ENCODE data around the gene ZCCHC3.

The ZCCHC3 gene

GRCh38 chr20:272718-273117, 24.7 kb upstream of the ZCCHC3 start:
- no peak overlapping the region for H3K4me3 ChIP-seq (ENCODE audit: control insufficient read depth, low read depth, low read length)
- TF ChIP-seq, protein P1, sequence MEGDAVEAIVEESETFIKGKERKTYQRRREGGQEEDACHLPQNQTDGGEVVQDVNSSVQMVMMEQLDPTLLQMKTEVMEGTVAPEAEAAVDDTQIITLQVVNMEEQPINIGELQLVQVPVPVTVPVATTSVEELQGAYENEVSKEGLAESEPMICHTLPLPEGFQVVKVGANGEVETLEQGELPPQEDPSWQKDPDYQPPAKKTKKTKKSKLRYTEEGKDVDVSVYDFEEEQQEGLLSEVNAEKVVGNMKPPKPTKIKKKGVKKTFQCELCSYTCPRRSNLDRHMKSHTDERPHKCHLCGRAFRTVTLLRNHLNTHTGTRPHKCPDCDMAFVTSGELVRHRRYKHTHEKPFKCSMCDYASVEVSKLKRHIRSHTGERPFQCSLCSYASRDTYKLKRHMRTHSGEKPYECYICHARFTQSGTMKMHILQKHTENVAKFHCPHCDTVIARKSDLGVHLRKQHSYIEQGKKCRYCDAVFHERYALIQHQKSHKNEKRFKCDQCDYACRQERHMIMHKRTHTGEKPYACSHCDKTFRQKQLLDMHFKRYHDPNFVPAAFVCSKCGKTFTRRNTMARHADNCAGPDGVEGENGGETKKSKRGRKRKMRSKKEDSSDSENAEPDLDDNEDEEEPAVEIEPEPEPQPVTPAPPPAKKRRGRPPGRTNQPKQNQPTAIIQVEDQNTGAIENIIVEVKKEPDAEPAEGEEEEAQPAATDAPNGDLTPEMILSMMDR (conservative IDR thresholded peaks at IDR 0.05; ENCODE audit: control insufficient read depth, insufficient read depth, low read depth, low read length): no peak
- DNase-seq (ENCODE audit: low read depth): no peak

GRCh38 chr20:273884-274283, 23.5 kb upstream of the ZCCHC3 start:
- TF ChIP-seq, protein P1 (conservative IDR thresholded peaks at IDR 0.05; ENCODE audit: control insufficient read depth, insufficient read depth, low read depth, low read length): no peak
- no peak for DNase-seq (ENCODE audit: low read depth)

GRCh38 chr20:275791-276190, 21.6 kb upstream of the ZCCHC3 start:
- no peak for DNase-seq (ENCODE audit: low read depth)
- TF ChIP-seq, protein P1 (conservative IDR thresholded peaks at IDR 0.05; ENCODE audit: control insufficient read depth, insufficient read depth, low read depth, low read length): no peak
- H3K4me3 ChIP-seq (ENCODE audit: control insufficient read depth, low read depth, low read length): no peak overlapping the region

More at GRCh38 chr20:273884-274283, 23.5 kb upstream of the ZCCHC3 start:
- H3K4me3 ChIP-seq (ENCODE audit: control insufficient read depth, low read depth, low read length): no peak overlapping the region

- H3K4me3 ChIP-seq (ENCODE audit: control insufficient read depth, low read depth, low read length): no peak overlapping the region
- TF ChIP-seq, protein P1 (conservative IDR thresholded peaks at IDR 0.05; ENCODE audit: control insufficient read depth, insufficient read depth, low read depth, low read length): no peak
- DNase-seq (ENCODE audit: low read depth): no peak
These were observed 20.5 kb upstream of the ZCCHC3 start for GRCh38 chr20:276620-277495.

DNA sequence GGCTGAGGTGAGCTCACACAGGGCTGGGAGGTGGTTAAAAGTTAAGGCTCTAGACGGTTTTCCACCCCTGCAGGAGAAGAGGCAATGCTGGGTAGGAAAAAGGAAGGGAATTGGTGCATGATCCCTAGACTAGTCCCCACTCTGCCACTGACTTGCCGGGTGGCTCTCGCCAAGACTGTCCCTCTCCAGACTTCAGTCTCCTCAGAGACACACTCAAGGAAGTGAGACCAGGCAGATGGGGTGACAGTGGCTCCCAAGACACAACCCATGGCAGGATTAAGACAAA, 19.9 kb upstream of the ZCCHC3 start:
- H3K4me3 ChIP-seq (ENCODE audit: control insufficient read depth, low read depth, low read length): no peak overlapping the region
- TF ChIP-seq, protein P1 (conservative IDR thresholded peaks at IDR 0.05; ENCODE audit: control insufficient read depth, insufficient read depth, low read depth, low read length): no peak
- DNase-seq (ENCODE audit: low read depth): no peak

DNA sequence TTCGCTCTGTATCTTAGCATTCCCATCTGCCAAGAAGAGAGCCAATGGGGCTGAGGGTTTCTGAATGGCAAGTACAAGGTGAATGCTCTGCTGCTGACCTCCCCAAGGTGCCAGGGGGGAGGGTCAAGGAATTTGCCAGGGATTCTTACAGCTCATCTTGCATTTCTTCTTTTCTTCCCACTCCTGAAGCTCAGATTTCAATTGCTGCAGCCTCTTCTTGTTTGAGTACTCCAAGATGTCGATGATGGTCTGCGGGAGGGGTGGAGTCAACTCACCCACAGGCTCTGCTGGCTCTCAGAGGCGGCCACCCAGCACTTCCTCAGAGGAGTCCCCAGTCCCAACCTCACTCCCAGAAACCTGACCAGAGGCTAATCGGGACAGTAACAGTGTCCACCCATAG, 19.2 kb upstream of the ZCCHC3 start:
- DNase-seq (ENCODE audit: low read depth): no peak
- TF ChIP-seq, protein P1 (conservative IDR thresholded peaks at IDR 0.05; ENCODE audit: control insufficient read depth, insufficient read depth, low read depth, low read length): no peak
- no peak overlapping the region for H3K4me3 ChIP-seq (ENCODE audit: control insufficient read depth, low read depth, low read length)
